GM04503 (cell line): ENCODE results near the gene SORL1.

Source experiments
- DNase-seq: peaks from one replicate; pipeline ENCODE4 v3.0.0-alpha.2; 2012; ENCODE audit warnings: low read depth

The SORL1 gene

DNA sequence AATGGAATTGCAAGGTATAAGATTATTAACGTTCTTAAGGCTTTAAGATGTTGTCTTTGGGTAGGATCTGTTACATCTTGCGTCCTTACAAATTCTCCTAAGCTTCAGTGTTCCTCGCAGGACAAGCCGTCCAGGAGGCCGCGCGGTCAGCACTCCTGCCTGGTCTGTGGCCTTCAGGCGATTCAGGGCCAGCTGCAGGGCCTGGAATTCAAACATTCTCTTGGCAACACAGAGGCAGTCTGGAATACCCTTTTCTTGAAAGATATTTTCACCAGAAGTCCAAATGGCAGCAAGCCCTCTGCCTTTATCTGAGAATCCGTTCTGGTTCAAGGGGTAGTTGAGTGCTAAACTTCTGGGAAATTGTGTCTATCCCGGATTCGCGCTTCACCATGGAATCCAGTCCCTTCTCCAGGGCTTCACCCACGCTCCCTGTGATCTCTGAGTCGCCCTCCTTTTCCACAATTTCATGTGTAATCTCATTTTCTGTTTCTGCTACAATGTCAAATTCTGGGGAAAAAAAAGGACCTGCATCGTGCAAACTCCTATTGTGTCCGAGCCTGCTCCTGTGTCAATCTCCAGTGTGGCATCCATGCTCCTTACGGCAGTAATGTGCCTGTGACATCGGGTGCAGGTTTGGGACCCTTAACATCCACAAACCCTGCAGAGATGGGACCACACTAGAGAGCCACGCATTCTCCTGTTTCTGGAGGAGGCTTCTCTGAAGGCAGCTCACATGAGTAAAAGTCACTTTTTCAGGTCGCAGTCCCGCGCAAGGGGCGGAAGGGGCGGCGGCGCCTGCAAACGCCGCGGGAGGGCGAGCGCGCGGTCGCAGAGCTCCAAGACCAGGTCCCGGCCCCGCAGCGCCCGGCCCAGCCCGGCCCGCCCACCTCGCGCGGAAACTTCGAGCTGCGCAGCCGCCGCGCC, 25.4 kb upstream of the SORL1 start:
- DNase-seq = no peak

DNA sequence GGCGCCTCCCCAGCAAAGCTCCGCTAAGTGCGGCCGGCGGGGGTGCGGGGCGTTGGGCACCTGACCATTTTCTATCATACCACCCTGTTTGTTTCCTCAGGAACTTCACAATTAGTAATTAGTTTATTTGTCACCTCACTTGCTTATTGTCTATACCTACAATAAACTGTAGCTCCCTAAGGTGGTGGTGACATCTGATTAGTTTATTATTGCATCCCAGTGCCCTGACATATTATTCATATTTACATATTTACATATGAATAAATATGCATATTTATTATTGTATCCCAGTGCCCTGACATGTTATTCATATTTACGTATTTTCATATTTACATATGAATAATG, 24.7 kb upstream of the SORL1 start:
- no peak for DNase-seq

DNA sequence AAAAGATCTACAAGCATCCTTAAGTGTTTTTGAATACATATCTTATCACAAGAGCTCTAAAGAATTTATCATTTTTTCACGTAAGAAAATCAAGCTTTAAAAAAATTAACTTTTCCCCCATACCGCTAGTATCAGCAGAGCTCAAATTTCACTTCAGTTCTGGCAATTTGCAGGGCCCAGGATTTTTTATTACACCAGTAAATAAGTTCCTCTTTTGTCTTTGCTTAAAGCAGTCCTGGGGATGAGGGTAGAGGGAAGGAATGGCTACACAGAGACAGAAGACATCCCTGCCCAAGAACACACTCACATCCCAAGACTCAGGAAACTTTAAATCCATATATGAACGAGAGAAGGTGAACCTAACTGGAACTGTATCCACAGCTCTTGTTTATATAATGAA, 22.6 kb upstream of the SORL1 start:
- no peak for DNase-seq

DNA sequence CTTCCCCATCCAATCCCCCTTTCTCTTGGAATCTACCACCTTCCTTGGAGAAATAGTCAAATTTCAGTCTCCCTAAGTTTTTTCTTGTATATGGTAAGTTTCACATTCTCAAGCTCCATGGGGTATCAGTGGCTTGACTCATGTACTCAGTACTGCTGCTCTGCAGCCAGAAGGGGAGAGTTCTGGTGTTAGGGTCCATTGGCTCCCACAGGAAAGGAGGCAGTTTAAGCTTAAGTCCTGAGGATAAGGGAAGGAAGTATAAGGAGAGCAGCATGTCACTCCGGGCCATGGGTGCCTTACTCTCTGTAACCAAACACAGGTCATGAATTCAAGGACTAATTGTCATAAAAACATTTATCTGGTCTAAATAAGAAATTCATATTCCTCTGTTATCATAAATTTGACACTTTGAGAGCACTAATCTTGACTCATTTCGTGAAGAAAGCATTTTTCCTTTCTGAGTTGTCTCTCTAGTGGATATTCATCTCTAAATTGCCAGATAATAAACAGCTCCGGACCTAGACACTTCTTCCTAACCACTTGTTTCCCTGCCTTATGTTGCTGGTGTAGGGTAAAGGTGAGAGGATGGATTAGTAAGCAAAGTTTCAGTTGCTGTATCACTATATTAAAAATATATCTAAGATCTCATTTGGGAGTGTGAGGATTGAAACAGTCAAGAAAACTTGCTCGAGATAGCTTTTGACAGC, 20.1 kb upstream of the SORL1 start:
- DNase-seq = no peak

DNA sequence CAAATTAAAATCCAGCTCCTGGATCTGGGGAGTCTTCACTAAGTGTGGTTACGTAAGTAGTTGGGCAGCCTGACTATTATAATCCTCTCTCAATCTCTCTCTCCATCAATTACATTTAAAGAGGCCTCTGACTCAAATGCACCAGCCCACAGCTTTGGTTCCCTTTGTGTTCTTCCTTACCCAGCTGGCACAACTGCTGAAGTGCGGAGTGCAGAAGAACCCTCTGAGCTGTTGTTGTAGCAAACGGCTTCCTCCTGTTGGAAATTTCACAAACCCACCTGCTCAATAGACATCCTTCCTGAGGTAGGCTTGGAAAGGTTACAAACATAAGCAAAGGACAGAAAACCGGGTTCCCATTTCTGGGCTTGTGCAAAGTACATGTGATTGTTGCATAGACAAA, 17.0 kb upstream of the SORL1 start:
- DNase-seq = no peak

DNA sequence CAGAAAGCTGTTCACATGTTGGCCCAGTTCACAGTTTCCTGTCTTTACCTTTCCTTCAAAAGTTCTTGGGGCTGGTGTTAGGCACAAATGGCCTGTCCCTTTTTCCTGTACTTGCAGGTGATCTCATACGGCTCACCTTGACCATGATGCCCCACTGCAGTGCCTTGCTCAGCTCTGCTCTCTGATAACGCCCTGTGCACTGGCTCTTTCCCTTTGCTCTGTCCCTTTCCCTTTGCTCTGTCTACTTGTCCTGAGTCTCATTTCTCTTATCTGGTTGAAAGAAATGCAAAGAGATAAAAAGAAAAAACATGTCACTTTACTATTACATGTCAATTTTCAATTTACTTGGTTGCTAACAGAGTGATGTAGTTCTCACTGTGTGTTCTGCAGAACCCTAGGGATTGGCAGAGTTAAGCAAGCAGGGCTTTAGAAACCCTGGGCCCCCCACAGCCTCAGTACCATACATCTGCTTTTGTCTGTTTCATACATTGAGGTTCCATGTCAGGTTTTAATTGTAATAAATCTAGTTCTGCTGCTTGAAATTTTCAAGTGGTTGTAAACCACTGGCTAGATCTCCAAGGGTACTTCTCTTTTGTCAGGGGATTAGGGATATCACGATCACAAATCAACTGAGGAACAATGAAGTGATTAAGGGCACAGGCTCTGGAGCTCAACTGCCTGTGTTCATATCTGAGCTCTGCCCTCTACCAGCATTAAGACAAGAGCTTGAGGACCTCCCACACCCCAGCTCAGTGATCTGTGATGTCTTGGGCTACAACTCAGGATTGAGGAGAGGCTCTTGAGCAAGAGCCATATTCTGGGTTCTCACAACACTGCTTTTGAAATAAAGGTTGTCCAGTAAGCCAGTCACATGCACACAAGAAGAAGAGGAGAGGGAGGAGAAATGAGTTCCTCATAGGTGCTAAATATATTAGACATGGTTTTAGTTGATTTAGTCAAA, 16.3 kb upstream of the SORL1 start:
- DNase-seq = no peak

DNA sequence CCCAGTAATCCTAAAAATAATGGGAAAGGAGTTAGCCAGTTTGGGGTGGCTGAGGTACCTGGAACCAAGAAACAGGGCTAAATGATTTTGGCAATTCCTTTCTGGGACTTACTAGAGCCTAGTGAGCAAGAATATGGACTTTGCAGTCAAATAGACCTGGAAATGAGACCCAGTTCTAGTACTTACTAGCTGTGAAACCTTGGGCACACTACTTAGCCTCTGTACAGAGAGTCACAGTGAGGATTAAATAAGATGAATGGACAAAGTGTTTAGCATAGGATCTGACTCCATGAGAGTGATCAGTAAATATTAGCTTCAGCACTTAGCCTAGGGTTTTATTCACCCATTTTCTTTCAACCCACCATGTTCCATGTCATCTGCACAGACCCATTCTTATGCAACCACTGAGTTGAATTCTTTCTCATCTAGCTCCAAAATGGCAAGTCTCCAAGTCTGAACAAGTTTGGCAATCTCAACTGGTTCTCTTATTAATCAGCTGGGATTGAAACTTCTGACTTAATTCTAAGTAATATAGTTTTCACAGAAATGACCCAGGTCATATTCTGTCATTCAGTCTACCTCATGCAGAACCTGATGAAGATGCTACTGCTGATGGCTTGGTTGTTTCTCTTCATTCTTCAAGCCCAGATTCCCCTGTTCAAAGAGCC, 15.0 kb upstream of the SORL1 start:
- DNase-seq = no peak

DNA sequence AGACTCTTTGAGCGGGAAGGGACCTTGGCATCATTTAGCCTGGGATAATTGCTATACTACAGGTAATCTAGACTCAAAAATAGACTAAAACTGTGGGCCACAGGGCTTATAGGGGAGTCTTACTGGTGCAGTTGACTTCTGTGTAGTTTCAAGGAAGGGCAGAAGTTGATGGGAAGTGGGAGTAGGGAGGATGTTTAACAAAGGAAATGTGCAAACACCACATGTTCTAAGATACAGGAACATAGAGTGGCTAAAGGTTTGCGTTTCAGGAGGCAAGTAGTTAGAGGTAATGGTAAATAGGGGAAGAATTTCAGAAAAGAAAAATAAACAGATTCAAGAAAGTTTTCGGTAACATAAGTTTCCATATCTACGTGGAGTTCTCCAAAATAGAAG, 14.4 kb upstream of the SORL1 start:
- DNase-seq = no peak

DNA sequence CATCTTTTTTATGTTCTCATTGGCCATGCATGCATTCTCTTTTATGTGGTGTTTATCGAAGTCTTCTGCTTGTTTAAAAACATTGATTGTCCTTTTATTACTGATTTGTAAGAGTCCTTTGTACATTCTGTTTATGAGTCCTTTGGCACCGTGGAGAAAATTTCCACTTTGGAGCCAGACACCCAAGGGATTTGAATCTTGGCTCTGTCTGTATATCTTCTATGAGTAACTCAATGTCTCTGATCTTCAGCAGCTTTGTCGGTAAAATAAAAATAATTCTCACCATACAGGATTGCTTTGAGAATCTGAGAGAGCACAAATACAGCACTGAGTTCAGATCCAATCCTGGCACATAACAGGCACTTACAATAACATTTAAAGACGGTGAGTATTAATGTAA, 12.8 kb upstream of the SORL1 start:
- DNase-seq = no peak

DNA sequence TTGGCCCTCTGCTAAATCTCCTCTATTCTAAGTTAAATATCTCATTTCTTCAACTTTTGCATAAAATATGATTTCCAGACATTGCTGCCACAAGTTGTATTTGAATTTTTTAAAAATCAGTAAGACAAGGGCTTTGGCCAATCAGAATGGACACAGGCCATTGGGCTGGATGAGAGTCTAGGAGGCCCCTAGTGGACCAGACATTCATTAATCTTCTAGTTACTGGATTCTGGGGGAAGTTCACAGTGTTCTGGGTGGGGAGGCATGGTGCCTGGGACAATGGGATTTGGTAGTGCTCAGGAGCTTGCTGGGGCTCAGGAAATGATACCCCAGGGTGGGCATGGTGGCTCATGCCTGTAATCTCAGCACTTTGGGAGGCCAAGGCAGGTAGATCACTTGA, 12.4 kb upstream of the SORL1 start:
- DNase-seq = no peak

DNA sequence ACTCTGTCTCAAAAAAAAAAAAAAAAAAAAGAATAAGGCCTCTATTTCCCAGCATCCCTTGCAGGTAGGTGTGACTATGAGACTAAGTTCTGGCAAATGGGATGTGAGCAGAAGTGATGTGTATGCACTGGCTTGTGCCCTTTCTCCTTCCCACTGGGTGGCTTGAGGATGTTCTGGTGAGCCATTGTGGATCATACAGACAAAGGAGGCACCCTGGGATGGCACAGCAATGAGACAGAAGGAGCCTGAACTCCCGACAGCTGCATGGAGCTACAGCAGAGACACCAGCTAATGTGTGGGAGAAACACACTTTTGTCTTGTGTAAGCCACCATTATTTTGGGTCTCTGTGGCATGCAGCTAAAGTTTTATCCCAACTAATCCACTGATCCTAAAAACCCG, 10.6 kb upstream of the SORL1 start:
- no peak for DNase-seq

DNA sequence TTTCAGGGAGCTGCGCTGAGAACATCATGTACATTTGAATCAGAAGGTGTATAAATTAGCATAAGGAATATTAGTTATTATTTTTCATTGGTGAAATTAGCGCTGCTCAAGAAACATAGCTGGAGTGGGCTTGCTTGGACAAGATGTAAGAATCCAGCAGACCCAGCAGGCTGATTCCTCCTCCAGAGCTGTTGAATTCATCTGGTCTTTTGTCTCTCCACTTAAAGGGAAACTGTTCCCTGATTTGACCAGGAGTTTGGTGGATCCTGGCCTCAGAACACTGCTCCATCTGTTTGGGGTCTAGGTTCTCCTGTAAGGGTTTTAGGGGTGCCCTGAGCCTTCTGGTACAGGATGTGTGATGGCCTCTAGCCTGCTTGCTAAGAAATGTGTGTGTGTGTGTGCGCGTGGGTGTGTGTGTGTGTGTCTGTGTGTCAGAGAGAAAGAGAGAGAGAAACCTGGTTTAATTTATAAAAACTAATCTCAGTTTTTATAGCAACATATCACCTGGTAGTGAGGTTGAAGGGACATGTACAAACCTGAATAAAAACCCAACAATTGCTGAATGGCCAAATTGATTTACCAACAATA, 8.3 kb upstream of the SORL1 start:
- DNase-seq = no peak

DNA sequence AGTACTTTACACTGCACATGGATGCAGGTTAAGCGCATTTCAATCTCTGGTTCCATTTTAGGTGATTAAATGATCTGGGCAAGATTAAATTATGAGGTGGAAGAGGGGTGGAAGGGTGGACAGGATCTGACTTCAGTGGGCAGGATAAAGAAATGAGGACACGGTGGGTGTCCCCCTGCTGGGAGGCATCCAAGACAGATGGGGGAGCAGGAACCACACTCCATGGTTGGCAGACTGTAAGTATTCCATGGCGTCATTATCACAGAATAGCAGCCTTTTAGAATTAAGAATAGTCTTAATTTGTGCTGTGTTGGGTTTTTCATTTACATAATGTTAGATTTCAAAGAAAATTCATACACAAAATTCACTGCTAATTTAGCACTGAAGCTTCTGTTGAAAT, 7.6 kb upstream of the SORL1 start:
- DNase-seq = no peak

DNA sequence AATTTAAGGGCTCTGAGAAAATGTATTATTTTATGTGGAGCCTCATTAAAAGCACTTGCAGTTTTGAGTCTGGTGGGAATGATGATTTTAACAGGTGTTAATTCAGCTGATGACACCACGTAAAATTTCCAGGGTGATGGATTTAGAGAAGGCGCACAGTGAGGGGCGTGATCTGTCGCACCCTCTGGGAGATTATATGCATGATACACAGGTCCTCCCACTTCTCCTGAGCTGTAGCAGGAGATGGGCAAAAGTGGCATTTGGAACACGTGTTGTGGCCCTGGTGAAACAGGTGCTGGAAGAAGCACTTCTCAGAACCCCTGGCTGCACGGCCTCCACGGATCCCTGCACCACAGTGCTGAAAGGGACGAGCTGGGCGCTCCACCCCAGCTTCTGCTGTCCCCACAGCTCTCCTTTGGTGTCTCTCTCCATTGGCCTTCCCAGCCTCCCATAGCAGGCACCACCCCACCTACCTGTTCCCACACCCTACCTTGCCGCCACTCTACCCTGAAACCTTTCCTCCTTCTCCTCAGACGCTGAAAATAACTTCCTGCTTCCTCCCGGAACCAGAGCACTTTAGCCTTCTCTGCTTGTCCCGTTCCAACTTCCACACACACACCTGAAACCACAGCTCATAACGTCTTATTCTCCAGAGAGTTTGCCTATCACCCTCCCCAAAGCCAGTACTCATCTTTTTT, 6.9 kb upstream of the SORL1 start:
- no peak for DNase-seq

DNA sequence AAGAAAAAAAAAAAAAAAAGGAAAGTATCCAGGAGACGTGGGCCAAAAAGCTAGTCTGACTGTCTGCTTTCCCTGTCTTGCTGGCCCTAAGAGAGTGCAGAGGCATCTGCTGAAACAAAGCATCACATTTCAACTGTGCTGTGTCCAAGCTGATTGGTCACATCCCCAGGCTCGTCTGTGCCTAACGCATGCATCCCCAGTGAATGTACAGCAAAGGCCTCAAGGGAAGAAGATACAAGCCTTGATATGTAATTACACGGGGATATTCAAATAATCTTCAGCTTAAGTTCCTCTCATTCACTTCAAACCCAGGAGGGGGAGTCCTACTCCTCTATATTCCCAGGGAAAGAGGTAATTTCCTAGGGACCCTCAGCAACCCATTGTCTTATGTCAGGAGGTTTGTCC, 5.4 kb upstream of the SORL1 start:
- DNase-seq = no peak

DNA sequence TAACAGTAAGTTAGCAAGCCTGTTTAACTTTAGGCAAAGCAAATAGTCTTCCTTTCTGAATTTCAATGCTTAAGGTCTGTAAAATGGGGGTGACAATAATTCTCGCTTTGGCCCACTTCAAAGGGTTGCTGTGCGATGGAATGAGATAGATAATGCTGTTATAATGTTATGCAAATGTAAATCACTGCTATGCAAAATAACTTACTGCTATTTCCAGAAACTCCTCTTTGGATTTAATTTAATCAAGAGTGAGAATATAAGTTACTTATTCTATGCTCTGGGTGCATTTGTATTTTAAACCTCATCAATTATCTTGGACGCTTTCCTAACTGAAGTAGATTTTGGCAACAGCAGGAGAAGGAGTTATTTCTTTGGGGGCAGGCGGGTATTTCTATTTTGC, 4.1 kb upstream of the SORL1 start:
- DNase-seq = no peak

DNA sequence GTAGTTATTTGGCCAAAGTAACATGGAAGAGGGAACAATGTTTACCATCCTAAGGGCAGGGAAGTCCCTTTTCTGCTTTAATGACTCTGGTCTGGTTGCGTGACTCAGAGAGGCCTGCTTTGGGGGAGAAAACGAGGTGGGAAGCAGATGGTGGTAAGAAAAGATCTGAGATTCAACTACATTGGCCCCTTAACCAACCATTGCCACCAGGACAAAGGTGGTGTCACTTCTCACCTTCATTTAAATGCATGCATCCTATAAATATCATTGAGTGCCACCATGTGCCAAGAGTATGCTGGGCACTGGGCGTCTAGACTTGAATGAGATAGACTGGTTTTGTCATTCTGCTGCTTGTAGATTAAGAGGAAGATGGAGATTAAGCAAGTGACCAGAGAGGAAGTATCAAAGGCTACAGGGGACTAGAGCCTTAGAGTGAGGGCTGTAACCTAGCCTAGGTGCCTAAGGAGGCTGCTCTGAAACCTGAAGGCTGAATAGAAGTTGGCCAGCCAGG, 3.6 kb upstream of the SORL1 start:
- DNase-seq = no peak

DNA sequence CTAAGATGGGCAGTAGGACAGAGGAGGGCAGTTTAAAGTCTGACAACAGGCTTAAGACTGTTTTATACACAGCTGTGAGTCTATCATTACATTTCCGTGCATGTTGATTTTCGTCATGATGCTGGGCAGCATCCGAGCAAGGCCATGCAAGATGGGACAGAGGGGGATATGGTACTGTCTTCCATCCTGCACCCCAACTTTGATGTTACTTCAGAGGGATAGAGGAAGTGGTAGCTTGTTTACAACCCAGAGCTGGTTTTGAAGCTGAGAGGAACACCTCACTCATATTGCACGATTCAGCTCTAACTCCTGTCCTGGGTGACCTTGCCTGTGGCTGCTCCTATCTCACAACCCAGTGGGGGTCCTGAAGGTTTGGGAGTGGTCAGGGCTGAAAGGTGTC, 3.0 kb upstream of the SORL1 start:
- no peak for DNase-seq

DNA sequence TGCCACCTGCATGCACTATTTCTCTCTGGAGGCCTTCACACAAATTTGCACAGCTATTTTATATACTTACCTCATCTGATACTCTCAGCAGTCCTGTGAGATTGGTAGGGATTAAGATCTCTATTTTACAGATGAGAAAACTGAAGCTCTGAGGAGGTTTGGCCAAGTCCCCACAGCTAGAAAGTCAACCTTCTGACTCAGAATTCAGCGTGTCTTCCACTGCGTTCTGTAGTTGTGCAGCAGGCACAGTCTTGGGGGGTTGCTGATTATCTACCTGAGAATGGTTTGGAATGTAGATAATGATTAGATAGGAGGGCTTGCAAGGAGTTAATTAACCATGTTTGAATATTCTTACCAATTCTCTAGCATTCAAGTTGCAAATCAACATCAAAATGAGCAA, 2.5 kb upstream of the SORL1 start:
- DNase-seq = no peak

DNA sequence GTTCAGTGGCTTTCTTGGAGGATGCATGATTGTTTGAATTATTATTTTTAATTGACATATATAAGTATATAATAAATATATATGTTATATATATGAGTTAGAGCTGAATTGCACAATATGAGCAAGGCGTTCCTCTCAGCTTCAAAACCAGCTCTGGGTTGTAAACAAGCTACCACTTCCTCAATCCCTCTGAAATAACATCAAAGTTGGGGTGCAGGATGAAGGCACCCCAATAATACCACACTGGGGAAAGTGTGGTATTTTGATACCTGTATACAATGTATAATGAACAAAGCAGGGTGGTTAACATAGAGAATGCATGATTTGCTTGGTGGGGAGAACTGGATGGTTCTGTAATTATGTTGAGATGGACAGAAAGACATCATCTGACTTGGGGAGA, 1.7 kb upstream of the SORL1 start:
- DNase-seq = no peak
